22Rv1 (cell line): ENCODE data around the gene RREB1.

ENCODE experiments used
- CTCF ChIP-seq: fragments of 450-650 bp; IDR thresholded peaks from 2 replicates; pipeline ENCODE4 v1.5.1; 2017; ENCODE audit warnings: mild to moderate bottlenecking
- ZFX ChIP-seq: fragments of 450-650 bp; IDR thresholded peaks from 2 replicates; pipeline ENCODE4 v1.6.1; 2017; ENCODE audit warnings: antibody characterized with exemption, borderline replicate concordance

DNA sequence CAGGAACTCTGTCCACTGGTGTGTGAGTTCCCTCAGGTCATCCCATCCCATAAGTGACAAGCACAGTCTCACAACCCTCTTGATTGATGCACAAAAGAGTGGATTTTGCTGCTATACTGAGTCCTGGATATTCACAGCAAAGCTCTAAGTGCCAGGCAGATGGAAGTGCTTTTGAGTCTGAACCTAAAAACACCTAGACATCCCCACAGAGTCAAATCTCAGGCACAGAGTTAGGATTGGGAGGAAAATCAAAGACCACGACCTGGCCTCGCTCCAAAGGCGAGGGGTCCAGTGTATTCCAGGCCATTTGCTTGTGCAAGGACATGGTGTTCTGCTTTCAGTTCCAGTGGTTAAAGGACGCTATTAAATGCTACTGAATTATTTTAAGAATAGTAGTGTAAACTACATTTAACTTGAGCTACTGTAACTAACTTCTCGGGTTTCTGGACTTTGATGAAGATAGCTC, 56.8 kb downstream of the RREB1 start:
- TF ChIP-seq CTCF (no peak), ZFX (no peak)
